Fibroblast of upper back skin (primary cell): ENCODE measurements around the gene MED1.
"Not testable (repeated sequence)": the region's sequence is repeated elsewhere in the genome, so short reads cannot be mapped to it uniquely, and the experiment has no call there.

ENCODE experiments used
- DNase-seq: peaks from one replicate; pipeline ENCODE4 v3.0.0-alpha.2; 2013

MED1 gene

GRCh38 chr17:39410279-39410678, 40.8 kb downstream of the MED1 start:
- DNase-seq, result no peak

GRCh38 chr17:39408360-39408759, 42.7 kb downstream of the MED1 start:
- no peak for DNase-seq

GRCh38 chr17:39406951-39407350, 44.1 kb downstream of the MED1 start:
- no peak for DNase-seq

- no peak for DNase-seq
Observed at GRCh38 chr17:39405436-39405835, 45.6 kb downstream of the MED1 start.

- peak; percentile 92 for DNase-seq
Observed at GRCh38 chr17:39404542-39405378, 46.3 kb downstream of the MED1 start.

- no peak for DNase-seq
Observed at GRCh38 chr17:39402890-39403605, 48.0 kb downstream of the MED1 start.

- DNase-seq, result peak; percentile 94
Observed at GRCh38 chr17:39402244-39402889, 48.7 kb downstream of the MED1 start.

- DNase-seq, result peak; percentile 91
Observed at GRCh38 chr17:39401412-39402243, 49.4 kb downstream of the MED1 start, which contains the start of gene FBXL20. TSS of gene FBXL20 (minus strand) at chr17:39401626. CDS start at chr17:39401402, 224 bp downstream.

GRCh38 chr17:39400547-39401411, 50.3 kb downstream of the MED1 start:
- DNase-seq, result no peak

GRCh38 chr17:39399791-39400190, 51.3 kb downstream of the MED1 start:
- no peak for DNase-seq

GRCh38 chr17:39393736-39394135, 57.3 kb downstream of the MED1 start:
- DNase-seq, result no peak

- DNase-seq, result no peak
Observed at GRCh38 chr17:39391448-39391847, 59.6 kb downstream of the MED1 start.

GRCh38 chr17:39385040-39385439, 66.0 kb downstream of the MED1 start:
- no peak for DNase-seq

GRCh38 chr17:39380144-39380543, 70.9 kb downstream of the MED1 start:
- DNase-seq, result no peak

GRCh38 chr17:39376434-39376833, 74.6 kb downstream of the MED1 start:
- no peak for DNase-seq

GRCh38 chr17:39367805-39368204, 83.3 kb downstream of the MED1 start:
- DNase-seq, result not testable (repeated sequence)

GRCh38 chr17:39365872-39366271, 85.2 kb downstream of the MED1 start:
- DNase-seq, result no peak

GRCh38 chr17:39365242-39365641, 85.8 kb downstream of the MED1 start:
- peak; percentile 16 for DNase-seq

- no peak for DNase-seq
Observed at GRCh38 chr17:39364236-39365025, 86.6 kb downstream of the MED1 start.

GRCh38 chr17:39361064-39361463, 90.0 kb downstream of the MED1 start:
- no peak for DNase-seq

- DNase-seq, result no peak
Observed at GRCh38 chr17:39360537-39360936, 90.5 kb downstream of the MED1 start.
